ENCODE measurements around the gene CACFD1. TPM values are rescaled to one million over a fixed set of nuclear protein-coding genes. Genes with fewer than 3 reads are reported as not detected.

CACFD1 gene
- total RNA-seq, 1 experiment from 2014 or later: 7.5 TPM

- Histone ChIP-seq H4K20me1 (ENCODE audit: low read length) (no peaks in the 10 kb centered on the region), H3F3A (ENCODE audit: low read length, unreplicated experiment) (no peaks in the 10 kb centered on the region), H2AFZ (ENCODE audit: low read length) (no peak overlapping the region), H3K4me3 (ENCODE audit: low read length) (no peak overlapping the region), H3K4me1 (ENCODE audit: insufficient read depth, low read length) (no peaks in the 10 kb centered on the region), H3K9ac (ENCODE audit: low read length) (no peak overlapping the region), H3K27me3 (ENCODE audit: low read length) (no peaks in the 10 kb centered on the region), H3K4me2 (ENCODE audit: low read length) (no peak overlapping the region), H3K36me3 (ENCODE audit: low read depth, low read length) (no peaks in the 10 kb centered on the region), H3K9me2 (replicated peaks; ENCODE audit: low read length) (no peaks in the 10 kb centered on the region), H3K9me3 (ENCODE audit: low read length) (no peaks in the 10 kb centered on the region), H3K27ac (ENCODE audit: low read length) (no peak overlapping the region), H3K79me2 (ENCODE audit: low read length) (no peaks in the 10 kb centered on the region)
- ATAC-seq (no peak), DNase-seq (no peak)
- CTCF ChIA-PET: no interaction called here
- no TSS peak for BruUV-seq (replicated peaks)
- POLR2A ChIA-PET (ENCODE audit: unreplicated experiment): no interaction called here
- no peak for TF ChIP-seq CTCF (conservative IDR thresholded peaks at IDR 0.05; ENCODE audit: low read depth, low read length)
- no peak for TF ChIP-seq EZH2phosphoT487 (IDR thresholded peaks at IDR 0.05; ENCODE audit: borderline replicate concordance, low read length)
- no peak for TF ChIP-seq EZH2 (IDR thresholded peaks at IDR 0.05; ENCODE audit: low read length, unreplicated experiment)
- intact Hi-C loops (cut with micrococcal nuclease): no loop called here
These were observed 60.5 kb downstream of the CACFD1 start for GRCh38 chr9:133520121-133520835.

Other genes starting within 250 kb of the CACFD1 start
- not detected in 2 replicates for gene ABO, start 184.8 kb upstream of the CACFD1 start, total RNA-seq (2014; rRNA removed)
- gene SURF6, start 123.8 kb upstream of the CACFD1 start, total RNA-seq (2014; rRNA removed): 28.0 TPM in 2 replicates
- gene MED22, start 111.8 kb upstream of the CACFD1 start, total RNA-seq (2014; rRNA removed): 20.5 and 24.5 TPM in 2 replicates
- 998 and 1,156 TPM in 2 replicates for gene RPL7A, start 111.8 kb upstream of the CACFD1 start, total RNA-seq (2014; rRNA removed)
- gene SURF1, start 103.5 kb upstream of the CACFD1 start, total RNA-seq (2014; rRNA removed): 15.7 and 28.1 TPM in 2 replicates
- 103 and 134 TPM in 2 replicates for gene SURF2, start 103.4 kb upstream of the CACFD1 start, total RNA-seq (2014; rRNA removed)
- 161 and 173 TPM in 2 replicates for gene SURF4, start 83.9 kb upstream of the CACFD1 start, total RNA-seq (2014; rRNA removed)
- gene STKLD1, start 83.6 kb upstream of the CACFD1 start, total RNA-seq (2014; rRNA removed): 0.52 and 4.1 TPM in 2 replicates
- gene REXO4, start 42.0 kb upstream of the CACFD1 start, total RNA-seq (2014; rRNA removed): 34.1 and 37.8 TPM in 2 replicates
- gene ADAMTS13, start 37.6 kb upstream of the CACFD1 start, total RNA-seq (2014; rRNA removed): 0.86 and 0.95 TPM in 2 replicates
- 20.5 and 21.7 TPM in 2 replicates for gene SLC2A6, start 19.1 kb downstream of the CACFD1 start, total RNA-seq (2014; rRNA removed)
- gene MYMK, start 65.0 kb downstream of the CACFD1 start, total RNA-seq (2014; rRNA removed): not detected in 2 replicates
- gene ADAMTSL2, start 74.7 kb downstream of the CACFD1 start, total RNA-seq (2014; rRNA removed): not detected in 2 replicates
- not detected in 2 replicates for gene FAM163B, start 149.4 kb downstream of the CACFD1 start, total RNA-seq (2014; rRNA removed)
- gene DBH, start 176.4 kb downstream of the CACFD1 start, total RNA-seq (2014; rRNA removed): not detected in 2 replicates